ENCODE measurements around the gene BMP8A.
"Not testable (repeated sequence)": the region's sequence is repeated elsewhere in the genome, so short reads cannot be mapped to it uniquely, and the experiment has no call there.

Gene BMP8A

DNA sequence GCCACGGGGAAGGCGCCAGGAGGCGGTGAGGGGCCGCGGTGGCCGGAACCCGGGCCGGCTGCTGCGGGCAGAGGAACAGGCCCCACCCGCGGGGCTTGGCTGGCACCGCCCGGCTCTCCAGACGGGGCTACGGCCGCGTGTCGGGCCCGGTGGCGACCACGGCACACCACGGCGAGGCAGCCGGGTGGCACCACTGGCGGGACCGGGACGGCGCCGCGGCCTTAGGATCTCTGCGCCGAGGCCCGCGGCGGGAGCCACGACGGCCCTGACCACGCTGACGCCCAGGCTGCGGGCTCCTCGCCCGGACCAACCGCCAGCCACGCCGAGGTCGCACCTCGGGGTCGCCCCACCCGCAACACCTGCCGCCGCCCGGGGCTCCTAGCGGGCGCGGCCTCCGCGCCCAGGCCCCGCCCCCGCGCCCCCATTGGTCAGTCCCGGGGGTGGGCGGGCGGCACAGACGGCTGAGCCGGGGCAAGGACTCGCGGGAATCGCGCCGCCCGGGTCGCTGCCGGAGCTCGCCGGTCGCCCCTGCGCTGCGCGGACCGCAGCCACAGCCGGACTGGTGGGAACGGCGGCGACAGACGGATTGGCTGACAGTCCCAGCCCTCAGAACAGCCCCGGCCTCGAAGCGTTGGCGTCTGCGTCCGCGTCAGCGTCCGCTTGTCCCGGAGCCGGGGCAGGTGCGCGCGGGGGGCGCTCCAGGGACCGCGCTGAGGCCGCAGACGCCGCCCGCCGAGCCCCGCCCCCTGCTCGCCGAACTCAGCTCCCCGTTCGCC lies at the start of gene BMP8A:
TSS of gene BMP8A (plus strand) at position 491 of the 776 bp plus-strand sequence. CDS start 356 bp downstream, outside the sequence.
- Histone ChIP-seq H3K9ac (peak within 1 kb of the TSS; percentile 60; the same call in 1 of the 2 replicates), H3K9me3 (no peaks in the 10 kb centered on the region), H3K4me2 (peak within 1 kb of the TSS; percentile 97), H3K4me3 (peak within 1 kb of the TSS; percentile 70), H3K4me1 (peaks cover 32% of the 10 kb centered on the region), H3K36me3 (peaks cover 21% of the 10 kb centered on the region), H3K27ac (no peak within 1 kb of the TSS), H4K20me1 (peaks cover 50% of the 10 kb centered on the region), H3K27me3 (peaks cover 42% of the 10 kb centered on the region)
- TF ChIP-seq Cebpa-rat (IDR thresholded peaks at IDR 0.05) = no peak

DNA sequence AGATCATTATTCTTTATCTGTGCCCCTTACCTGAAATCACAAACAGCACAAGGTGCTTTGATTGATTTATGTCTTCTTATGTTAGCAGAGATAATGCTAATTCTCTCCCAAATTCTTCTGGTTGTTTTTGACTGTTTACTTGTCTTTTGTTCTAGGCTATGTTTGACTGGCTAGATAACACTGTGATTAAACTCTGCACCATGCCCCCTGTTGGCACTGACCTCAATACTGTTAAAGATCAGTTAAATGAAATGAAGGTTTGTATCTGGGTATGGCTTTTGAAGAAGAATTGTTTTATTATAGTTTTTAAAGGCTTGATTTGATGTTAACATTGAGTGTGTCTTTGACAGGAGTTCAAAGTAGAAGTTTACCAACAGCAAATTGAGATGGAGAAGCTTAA lies 49.6 kb upstream of the BMP8A start:
- Histone ChIP-seq H3K27me3 (no peaks in the 10 kb centered on the region), H3K36me3 (peaks cover 97% of the 10 kb centered on the region), H3K27ac (no peak overlapping the region), H3K4me2 (no peak overlapping the region), H4K20me1 (no peaks in the 10 kb centered on the region), H3K4me3 (no peak overlapping the region), H3K9me3 (no peaks in the 10 kb centered on the region), H3K4me1 (no peaks in the 10 kb centered on the region), H3K9ac (no peak overlapping the region)
- TF ChIP-seq Cebpa-rat (IDR thresholded peaks at IDR 0.05) = no peak

- H3K9me3 ChIP-seq = no peaks in the 10 kb centered on the region
- H3K4me2 ChIP-seq = no peak overlapping the region
- no peaks in the 10 kb centered on the region for H3K27me3 ChIP-seq
- H3K27ac ChIP-seq = no peak overlapping the region
- no peak overlapping the region for H3K9ac ChIP-seq
- peaks cover 97% of the 10 kb centered on the region for H3K36me3 ChIP-seq
- TF ChIP-seq Cebpa-rat (IDR thresholded peaks at IDR 0.05) = no peak
- no peak overlapping the region for H3K4me3 ChIP-seq
- no peaks in the 10 kb centered on the region for H3K4me1 ChIP-seq
- H4K20me1 ChIP-seq = no peaks in the 10 kb centered on the region
Observed at GRCh38 chr1:39445573-39445972, 45.9 kb upstream of the BMP8A start.

GRCh38 chr1:39446986-39447567 lies 44.4 kb upstream of the BMP8A start:
- Histone ChIP-seq H3K9me3 (no peaks in the 10 kb centered on the region), H3K4me1 (no peaks in the 10 kb centered on the region), H3K27me3 (no peaks in the 10 kb centered on the region), H3K9ac (no peak overlapping the region), H4K20me1 (no peaks in the 10 kb centered on the region), H3K4me2 (no peak overlapping the region), H3K36me3 (peaks cover 97% of the 10 kb centered on the region), H3K27ac (no peak overlapping the region), H3K4me3 (no peak overlapping the region)
- TF ChIP-seq Cebpa-rat (IDR thresholded peaks at IDR 0.05) = no peak

DNA sequence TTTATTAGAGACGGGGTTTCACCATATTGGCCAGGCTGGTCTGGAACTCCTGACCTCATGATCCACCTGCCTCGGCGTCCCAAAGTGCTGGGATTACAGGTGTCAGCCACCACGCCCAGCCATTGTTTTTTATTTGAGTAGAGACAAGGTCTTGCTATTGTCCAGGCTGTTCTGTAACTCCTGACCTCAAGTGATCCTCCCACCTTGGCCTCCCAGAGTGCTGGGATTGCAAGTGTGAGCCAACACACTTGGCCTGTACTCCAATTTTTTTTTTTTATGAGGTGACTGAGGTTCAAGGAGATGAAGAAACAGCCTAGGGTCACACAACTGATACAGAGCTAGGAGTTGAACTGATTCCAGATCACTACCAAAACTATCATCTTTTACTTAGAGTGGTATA lies 41.4 kb upstream of the BMP8A start:
- not testable (repeated sequence) for H4K20me1 ChIP-seq, H3K27me3 ChIP-seq, H3K27ac ChIP-seq, H3K9me3 ChIP-seq, H3K4me1 ChIP-seq, H3K9ac ChIP-seq, H3K4me2 ChIP-seq, H3K4me3 ChIP-seq
- peaks cover 97% of the 10 kb centered on the region for H3K36me3 ChIP-seq

DNA sequence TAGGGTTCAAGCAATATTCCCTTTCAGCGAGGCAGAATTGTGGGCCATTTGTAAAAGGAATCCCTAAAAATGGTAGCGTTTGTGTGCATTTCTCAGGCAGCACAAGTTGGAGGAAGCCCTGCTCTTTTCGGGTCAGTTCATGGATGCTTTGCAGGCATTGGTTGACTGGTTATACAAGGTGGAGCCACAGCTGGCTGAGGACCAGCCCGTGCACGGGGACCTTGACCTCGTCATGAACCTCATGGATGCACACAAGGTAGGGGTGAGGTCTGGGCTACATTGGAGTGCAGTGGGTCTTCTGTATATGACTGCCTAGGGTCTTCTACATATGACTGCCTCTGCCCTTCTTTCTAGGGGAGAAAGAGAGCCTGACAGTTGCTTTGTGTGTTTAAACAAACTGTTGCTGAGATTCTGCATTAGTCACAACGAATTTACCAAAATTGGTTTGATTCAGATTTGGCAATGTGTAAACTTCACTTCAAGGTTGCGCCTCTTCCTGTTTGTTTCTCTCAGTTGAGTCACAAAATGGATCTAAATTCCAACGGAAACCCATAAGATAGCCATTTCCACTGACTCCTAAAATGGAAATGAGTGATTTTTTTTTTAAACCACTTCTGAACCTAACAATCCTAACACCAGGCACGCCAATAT lies 40.4 kb upstream of the BMP8A start:
- Histone ChIP-seq H3K9me3 (no peaks in the 10 kb centered on the region), H3K36me3 (peaks cover 98% of the 10 kb centered on the region), H3K4me1 (peaks cover 9% of the 10 kb centered on the region), H3K27me3 (no peaks in the 10 kb centered on the region), H4K20me1 (peaks cover 6% of the 10 kb centered on the region; the same call in 1 of the 2 replicates), H3K27ac (no peak overlapping the region), H3K4me2 (no peak overlapping the region), H3K9ac (no peak overlapping the region), H3K4me3 (no peak overlapping the region)
- no peak for TF ChIP-seq Cebpa-rat (IDR thresholded peaks at IDR 0.05)

- peaks cover 6% of the 10 kb centered on the region; the same call in 1 of the 2 replicates for H4K20me1 ChIP-seq
- peaks cover 100% of the 10 kb centered on the region for H3K36me3 ChIP-seq
- no peak overlapping the region for H3K9ac ChIP-seq
- no peak overlapping the region for H3K27ac ChIP-seq
- peaks cover 13% of the 10 kb centered on the region for H3K4me1 ChIP-seq
- no peak for TF ChIP-seq Cebpa-rat (IDR thresholded peaks at IDR 0.05)
- H3K4me3 ChIP-seq = no peak overlapping the region
- no peaks in the 10 kb centered on the region for H3K9me3 ChIP-seq
- no peak overlapping the region for H3K4me2 ChIP-seq
- H3K27me3 ChIP-seq = no peaks in the 10 kb centered on the region
Observed at GRCh38 chr1:39452081-39452480, 39.4 kb upstream of the BMP8A start.

DNA sequence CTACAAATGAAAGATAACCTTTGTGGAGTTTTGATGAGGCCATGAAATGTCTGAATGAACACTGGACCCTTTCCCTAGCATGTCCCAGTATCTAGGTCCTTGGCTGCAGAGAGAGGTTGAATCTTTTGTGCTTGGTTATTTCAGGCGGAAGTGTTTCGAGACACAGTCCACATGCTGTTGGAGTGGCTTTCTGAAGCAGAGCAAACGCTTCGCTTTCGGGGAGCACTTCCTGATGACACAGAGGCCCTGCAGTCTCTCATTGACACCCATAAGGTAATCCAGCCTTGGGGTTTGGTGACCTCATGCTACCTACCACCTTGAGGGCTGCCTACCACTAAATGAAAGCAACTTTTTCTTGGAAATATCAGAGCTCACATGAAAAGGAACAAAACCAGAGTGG lies 38.9 kb upstream of the BMP8A start:
- H3K4me2 ChIP-seq = no peak overlapping the region
- peaks cover 100% of the 10 kb centered on the region for H3K36me3 ChIP-seq
- H3K4me3 ChIP-seq = no peak overlapping the region
- no peaks in the 10 kb centered on the region for H3K27me3 ChIP-seq
- TF ChIP-seq Cebpa-rat (IDR thresholded peaks at IDR 0.05) = no peak
- no peak overlapping the region for H3K27ac ChIP-seq
- peaks cover 6% of the 10 kb centered on the region; the same call in 1 of the 2 replicates for H4K20me1 ChIP-seq
- H3K9me3 ChIP-seq = no peaks in the 10 kb centered on the region
- H3K4me1 ChIP-seq = peaks cover 13% of the 10 kb centered on the region
- no peak overlapping the region for H3K9ac ChIP-seq

DNA sequence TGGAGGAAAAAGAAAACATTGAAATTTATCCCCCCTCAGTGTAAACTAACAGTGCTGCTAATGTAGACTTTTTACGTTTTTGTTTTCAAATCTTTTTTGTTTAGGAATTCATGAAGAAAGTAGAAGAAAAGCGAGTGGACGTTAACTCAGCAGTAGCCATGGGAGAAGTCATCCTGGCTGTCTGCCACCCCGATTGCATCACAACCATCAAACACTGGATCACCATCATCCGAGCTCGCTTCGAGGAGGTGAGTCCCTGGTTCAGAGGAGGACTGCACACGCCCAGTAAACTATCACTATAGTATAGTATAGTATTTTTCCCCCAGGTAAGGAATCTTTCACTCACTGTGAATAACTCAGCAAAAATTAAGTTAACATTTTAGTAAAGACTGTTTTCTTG lies 37.8 kb upstream of the BMP8A start:
- no peak overlapping the region for H3K4me2 ChIP-seq
- peaks cover 100% of the 10 kb centered on the region for H3K36me3 ChIP-seq
- H3K9ac ChIP-seq = no peak overlapping the region
- TF ChIP-seq Cebpa-rat (IDR thresholded peaks at IDR 0.05) = no peak
- peaks cover 6% of the 10 kb centered on the region; the same call in 1 of the 2 replicates for H4K20me1 ChIP-seq
- no peak overlapping the region for H3K4me3 ChIP-seq
- H3K4me1 ChIP-seq = peaks cover 13% of the 10 kb centered on the region
- no peaks in the 10 kb centered on the region for H3K27me3 ChIP-seq
- H3K9me3 ChIP-seq = no peaks in the 10 kb centered on the region
- no peak overlapping the region for H3K27ac ChIP-seq

DNA sequence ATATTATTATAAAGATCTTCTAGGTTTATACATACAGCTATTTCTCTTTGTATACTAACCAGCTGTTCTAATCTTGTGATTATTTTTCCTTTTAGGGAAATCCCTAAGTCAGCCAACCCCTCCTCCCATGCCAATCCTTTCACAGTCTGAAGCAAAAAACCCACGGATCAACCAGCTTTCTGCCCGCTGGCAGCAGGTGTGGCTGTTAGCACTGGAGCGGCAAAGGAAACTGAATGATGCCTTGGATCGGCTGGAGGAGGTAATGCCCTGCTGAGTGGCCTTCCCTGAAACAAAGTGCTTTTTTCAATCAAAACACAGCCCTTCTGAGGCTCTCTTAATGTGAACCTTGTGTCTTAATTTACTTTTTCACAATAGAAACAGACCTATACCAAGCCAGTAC lies 32.4 kb upstream of the BMP8A start:
- no peak overlapping the region for H3K27ac ChIP-seq
- H3K9me3 ChIP-seq = no peaks in the 10 kb centered on the region
- no peak for TF ChIP-seq Cebpa-rat (IDR thresholded peaks at IDR 0.05)
- no peak overlapping the region for H3K4me3 ChIP-seq
- no peaks in the 10 kb centered on the region for H3K27me3 ChIP-seq
- no peak overlapping the region for H3K4me2 ChIP-seq
- H3K36me3 ChIP-seq = peaks cover 100% of the 10 kb centered on the region
- H4K20me1 ChIP-seq = peaks cover 6% of the 10 kb centered on the region; the same call in 1 of the 2 replicates
- H3K4me1 ChIP-seq = peaks cover 13% of the 10 kb centered on the region
- no peak overlapping the region for H3K9ac ChIP-seq

All from BLaER1 (cell line).